Ramos (cell line): ENCODE data around the gene CLCN7.
"Not testable (repeated sequence)": the region's sequence is repeated elsewhere in the genome, so short reads cannot be mapped to it uniquely, and the experiment has no call there.

Source experiments
- in situ Hi-C: fragments of 300-500 bp; cut with MboI; formaldehyde crosslinking; loops from one replicate; pipeline ENCODE4 v1.14.3; 2022; ENCODE audit warnings: low sequenced_read_pairs; ENCODE audit not compliant: unreplicated experiment

Gene CLCN7

GRCh38 chr16:1489077-1489476 is 14.2 kb upstream of the CLCN7 start:
- in situ Hi-C loops = no loop called here

GRCh38 chr16:1488619-1489018 is 13.8 kb upstream of the CLCN7 start, which contains the start of gene PTX4:
PTX4 (minus strand) TSS chr16:1488944; CDS start chr16:1488909, 35 bp downstream.
- in situ Hi-C loops = no loop called here

DNA sequence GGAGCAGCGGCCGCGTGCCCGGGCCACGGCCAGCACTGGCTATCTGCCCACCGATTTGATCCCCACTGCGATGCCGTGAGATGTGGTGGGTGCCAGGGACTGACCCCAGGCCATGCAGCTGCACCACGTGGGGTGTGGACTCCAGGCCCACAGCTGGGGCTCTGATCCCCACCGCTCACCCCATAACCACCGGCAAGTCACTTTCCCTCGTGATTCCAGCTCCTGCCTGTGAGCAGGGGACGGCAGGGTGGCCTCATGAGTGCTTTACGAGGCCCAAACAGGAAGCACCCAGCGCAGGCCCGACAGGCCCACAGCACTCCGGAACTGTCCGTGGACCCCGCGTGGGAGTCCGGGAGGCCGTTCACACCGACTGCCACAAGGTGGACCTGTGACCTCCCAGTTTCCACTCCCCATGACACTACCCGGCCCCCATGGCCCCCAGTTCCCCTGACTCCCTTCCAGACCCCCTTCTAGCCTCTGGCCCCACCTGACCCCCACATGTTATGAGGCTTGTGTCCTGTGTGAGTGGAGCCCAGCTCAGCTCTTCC is 13.3 kb upstream of the CLCN7 start:
- in situ Hi-C loops = no loop called here

DNA sequence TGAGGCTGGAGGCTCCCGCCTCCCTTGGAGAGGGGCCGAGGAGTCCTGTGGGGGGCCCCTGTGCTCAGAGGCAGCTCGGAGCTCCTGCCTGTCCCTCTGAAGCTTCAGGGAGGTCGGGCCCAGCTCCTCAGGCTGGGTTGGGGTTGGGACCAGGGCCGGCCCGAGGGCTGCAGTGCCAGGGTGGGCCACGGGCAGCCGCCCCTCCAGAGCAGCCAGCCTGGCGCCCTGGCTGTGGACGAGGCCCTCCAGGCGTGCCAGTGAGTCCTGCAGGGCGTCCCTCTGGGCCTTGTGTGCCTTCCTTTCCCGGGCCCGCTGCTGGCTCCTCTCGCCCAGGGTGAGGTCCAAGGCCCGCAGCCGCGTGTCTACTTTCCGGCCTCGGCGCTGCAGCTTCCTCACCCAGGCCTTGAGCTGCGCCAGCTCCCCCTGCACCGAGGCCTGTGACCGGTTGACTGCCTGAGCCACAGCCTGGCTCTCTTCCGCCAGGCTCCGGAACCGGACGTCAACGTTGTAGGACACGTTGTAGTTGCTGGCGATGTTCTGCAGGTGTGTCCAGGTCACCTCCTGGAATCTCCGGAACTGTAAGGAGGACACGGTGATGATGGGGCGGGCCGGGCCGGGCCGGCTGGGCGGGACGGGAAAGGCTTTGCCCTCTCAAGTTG is 12.7 kb upstream of the CLCN7 start:
- in situ Hi-C loops = no loop called here

- in situ Hi-C loops = no loop called here
Observed at GRCh38 chr16:1486551-1487390, 11.9 kb upstream of the CLCN7 start.

DNA sequence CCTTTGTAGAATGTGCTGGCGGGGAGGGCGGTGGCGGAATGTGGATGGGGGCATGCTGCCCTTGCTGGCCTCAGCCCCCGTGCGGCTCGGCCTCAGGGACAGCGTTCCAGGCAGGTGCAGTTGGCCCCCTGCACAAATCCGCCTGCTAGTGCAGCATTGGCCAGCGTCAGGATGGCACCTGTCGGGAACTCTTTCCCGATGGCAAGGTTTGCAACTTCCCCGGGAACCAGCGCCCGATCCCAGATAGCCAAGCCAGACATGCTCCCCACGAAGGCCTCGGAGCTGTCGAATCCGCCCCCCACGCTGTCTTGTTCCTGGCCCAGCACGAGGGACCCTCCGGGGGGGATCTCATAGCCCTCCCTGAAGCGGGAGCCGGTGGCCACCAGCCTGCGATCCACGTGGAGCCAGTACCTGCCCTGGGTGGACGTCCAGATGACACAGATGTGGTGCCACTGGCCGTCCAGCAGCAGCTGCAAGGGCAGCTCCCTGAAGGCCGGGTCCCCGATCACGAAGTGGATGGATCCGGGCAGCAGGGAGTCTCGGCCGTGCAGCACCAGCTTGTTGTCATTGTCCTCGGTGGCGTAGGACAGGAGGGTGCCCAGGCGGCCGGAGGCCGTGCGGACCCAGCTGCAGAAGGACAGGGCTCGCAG is 11.1 kb upstream of the CLCN7 start:
- in situ Hi-C loops = no loop called here

DNA sequence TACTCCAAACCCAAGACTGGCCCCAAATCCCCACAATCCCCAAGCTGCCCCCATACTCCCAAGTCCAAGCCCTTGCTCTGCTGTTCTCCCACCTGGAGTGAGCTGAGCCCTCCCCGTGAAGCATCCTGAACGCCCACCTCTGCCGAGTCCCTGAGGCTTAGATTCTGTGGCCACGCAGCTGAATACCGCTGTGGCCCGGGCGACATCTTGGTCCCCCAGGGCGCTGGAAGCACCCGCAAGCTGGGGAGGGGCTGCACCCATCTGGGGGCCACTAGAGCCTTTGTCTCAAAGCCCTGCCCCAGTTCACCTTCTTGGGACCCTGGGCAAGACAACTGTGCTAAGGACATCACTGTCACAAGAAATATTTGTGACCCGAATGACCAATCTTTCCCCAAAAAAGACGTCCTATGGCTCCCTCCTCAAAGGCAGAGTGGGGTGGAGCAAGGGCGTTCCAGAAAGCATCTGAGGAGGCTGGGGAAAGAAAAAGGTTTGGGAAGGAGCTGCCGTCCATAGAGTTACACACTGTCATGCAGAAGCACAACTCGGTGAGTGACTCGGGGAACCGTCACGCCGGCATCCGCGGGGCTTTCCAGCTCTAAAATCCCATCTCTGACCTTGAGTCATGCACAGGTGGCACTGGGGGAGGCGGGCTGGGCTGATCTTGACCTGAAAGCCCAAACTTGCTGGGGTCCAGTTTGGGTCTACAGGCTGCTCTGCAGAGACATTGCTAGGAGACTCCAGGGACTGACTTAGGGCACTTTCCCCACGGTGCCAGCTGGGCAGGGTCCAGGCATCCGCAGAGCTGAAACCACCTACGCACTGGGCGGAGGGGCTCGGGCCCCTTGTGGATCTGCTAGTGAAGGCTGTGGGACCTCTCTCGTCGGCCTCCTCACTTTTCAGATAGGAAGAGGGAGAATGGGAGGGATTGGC is 7.3 kb upstream of the CLCN7 start:
- in situ Hi-C loops = no loop called here

GRCh38 chr16:1478937-1479336 is 4.1 kb upstream of the CLCN7 start:
- in situ Hi-C loops = not testable (repeated sequence)

DNA sequence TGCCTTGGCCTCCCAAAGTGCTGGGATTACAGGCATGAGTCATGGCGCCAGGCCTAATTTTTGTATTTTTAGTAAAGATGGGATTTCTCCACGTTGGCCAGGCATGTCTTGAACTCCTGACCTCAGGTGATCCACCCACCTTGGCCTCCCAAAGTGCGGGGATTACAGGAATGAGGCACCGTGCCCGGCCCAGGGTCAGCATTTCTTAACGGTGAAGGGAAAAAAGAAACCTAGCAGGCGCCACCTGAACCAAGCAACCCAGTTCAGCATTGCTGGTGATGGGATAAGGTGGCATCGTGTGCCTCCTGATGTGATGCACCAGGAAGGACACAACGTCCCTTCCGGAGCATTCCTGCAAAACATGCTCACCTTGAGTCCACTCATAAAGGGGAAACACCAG is 2.2 kb upstream of the CLCN7 start:
- in situ Hi-C loops = no loop called here

DNA sequence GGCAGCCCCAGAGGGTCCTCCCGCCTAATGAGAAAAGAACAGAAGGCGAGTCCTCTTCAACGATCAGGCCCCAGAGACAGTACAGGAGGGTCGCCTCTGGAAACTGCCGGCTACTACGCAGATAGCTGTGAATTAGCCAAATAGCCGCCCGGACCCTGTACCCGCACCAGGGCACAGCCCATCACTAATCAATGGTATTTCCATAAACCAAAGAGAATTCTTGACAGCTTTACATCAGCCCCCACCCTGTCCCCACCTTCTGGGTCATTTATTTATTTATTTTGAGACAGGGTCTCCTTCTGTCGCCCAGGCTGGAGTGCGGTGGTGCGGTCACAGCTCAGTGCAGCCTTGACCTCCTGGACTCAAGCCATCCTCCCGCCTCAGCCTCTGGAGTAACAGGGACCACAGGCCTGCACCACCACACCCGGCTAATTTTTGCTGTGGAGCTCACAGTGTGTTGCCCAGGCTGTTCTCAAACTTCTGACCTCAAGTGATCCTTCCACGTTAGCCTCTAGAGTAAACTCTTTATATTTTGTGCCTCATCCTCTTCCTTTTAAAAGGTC is 805 bp upstream of the CLCN7 start:
- in situ Hi-C loops = no loop called here

DNA sequence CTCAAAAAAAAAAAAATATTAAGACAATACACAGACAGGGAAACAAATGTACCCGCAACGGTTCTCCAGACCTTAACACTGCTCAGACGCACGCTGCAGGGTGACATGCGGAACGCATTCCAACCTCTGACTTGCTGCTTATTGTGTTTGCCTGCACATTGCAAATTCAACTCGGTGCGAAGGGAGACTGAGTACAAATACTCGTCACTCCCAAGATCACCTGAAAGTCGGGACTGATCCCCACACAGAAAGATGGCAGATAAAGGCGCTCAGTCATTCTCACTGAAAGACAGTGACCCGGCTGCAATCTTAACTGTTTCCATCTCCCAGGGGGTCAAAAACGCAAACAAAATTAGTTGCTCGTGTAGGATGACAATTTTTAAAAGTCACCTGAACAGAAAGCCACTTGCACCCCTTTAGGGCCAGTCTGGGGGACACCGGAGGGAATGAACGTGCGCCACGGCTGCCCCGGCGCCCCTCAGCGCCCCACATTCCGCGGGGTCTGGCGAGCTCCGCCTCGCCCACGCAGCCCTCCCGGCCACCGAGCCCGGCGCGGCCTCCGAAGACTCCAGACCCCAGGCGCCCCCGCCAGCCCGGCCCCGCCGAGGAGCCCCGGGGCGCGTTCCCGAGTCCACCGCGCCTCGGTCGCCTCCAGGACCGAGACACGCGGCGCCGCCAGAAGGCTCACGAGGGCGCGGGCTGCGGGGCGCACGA is 589 bp downstream of the CLCN7 start:
- in situ Hi-C loops = no loop called here

DNA sequence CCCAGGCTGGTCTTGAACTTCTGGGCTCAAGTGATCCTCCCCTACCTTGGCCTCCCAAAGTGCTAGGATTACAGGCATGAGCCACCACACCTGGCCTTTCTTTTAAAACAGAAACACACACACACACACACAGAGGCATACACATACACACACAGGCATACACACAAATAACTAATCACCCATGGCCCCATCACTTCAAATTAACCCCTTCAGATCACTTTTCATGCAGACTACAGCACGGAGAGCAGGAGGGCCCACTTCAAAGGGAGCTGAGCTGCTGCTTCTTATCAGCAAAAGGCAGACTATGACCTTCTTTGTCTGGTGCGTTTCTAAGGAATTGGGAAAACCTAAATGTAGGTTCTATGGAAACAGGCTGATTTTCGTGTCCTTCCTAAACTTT is 1.9 kb downstream of the CLCN7 start:
- in situ Hi-C loops = no loop called here

- in situ Hi-C loops = no loop called here
Observed at GRCh38 chr16:1471569-1472194, 3.1 kb downstream of the CLCN7 start.

DNA sequence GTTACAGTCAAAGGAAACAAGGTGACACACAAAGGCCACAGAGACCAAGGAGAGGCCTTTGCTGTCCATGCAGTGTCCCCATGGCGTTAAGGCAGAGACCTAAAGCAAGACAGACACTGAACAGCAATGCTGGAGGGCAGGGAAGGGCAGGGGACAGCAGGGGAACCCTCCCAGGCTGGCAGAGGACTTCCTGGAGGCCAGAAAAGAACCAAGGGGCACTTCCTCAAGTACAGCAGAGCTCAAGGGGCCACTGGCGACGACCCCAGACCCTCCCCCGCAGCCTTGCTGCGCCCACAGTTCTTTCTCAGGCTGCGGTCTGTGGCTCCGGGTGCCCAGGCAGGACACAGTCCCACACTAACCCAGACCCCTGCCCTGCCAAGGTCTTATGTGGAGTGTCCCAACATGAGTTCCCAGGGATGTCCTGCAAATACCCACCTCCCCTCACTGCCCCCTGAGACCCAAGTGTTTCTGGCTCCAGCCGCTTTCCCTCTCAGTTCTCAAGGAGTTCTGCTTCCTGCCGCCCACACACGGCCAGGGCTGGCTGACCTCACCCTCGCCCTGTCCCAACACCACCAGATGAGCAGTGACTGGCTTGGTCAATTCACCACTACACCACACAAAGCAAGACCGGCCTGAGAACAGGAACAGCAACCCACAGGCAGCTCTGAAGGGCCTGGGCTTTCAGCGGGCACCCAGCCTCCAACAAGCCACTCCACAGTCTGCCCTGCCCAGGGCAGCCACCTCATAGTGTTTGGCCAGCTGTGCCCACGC is 4.2 kb downstream of the CLCN7 start:
- in situ Hi-C loops = no loop called here

DNA sequence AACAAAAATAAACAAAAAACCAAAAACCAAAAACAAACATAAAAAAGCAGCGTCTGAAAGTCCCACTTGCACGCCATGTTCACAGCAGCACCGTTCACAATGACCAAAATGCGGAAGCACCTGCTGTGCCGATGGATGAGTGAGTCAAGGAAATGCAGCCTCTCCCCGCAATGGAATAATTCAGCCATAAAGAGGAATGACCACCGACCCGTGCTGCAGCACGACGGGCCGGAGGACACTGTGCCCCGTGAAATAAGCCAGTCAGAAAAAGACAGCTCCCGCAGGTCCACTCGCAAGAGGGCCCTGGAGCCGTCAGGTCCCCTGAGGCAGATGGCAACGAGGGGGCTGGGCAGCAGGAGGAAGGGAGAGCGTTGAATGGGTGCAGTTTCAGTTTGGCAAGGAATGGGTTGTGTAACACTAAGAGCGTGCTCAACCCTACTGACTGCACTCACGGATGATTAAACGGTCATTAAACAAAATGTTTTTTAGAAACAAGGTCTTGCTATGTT is 5.1 kb downstream of the CLCN7 start:
- in situ Hi-C loops = no loop called here

- in situ Hi-C loops = not testable (repeated sequence)
Observed at GRCh38 chr16:1469141-1469540, 5.7 kb downstream of the CLCN7 start.

DNA sequence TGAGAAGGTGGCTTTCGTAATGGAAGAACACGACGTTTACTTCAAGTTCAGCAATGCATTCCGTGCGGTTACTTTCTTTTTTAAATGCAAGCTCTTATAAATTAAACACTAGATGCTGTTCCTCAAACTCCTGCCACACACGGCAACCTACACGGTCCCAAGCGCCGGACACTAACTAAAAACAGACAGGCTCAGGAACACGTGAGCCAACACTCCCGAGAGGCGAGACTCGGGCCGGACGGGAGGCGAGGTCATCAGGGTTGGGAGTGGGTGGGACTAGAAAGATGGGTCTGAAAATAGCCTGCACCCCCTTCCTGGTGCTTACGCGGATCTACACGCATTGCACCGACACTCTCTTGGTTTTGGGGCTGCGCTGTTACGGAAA is 6.4 kb downstream of the CLCN7 start:
- in situ Hi-C loops = no loop called here
